HepG2 (cell line): Measurements from ENCODE around the gene PDLIM4. TPM values are rescaled to one million over a fixed set of nuclear protein-coding genes. Genes with fewer than 3 reads are reported as not detected.

Experiments
- CBFB ChIP-seq: sonication (generic); formaldehyde crosslinking; IDR thresholded peaks from 2 replicates; pipeline ENCODE4 v1.4.0; 2020; ENCODE audit warnings: missing genetic modification reagents
- FOXC1 ChIP-seq: sonication (generic); formaldehyde crosslinking; IDR thresholded peaks from 2 replicates; pipeline ENCODE4 v1.8.0; 2022; ENCODE audit warnings: mild to moderate bottlenecking, missing genetic modification reagents, borderline replicate concordance
- GATA4 ChIP-seq: sonication (generic); IDR thresholded peaks from 2 replicates; pipeline ENCODE4 v1.6.1; 2016; ENCODE audit warnings: antibody characterized with exemption, low read depth, borderline replicate concordance
- HDAC2 ChIP-seq: sonication (generic); formaldehyde crosslinking; IDR thresholded peaks from 2 replicates; pipeline ENCODE4 v1.4.0; 2020; ENCODE audit warnings: missing genetic modification reagents
- HNF1B ChIP-seq: sonication (generic); formaldehyde crosslinking; IDR thresholded peaks from 2 replicates; pipeline ENCODE4 v1.5.1; 2020; ENCODE audit warnings: mild to moderate bottlenecking, moderate library complexity, missing genetic modification reagents
- HNF4A ChIP-seq: sonication (generic); formaldehyde crosslinking; IDR thresholded peaks from 2 replicates; pipeline ENCODE4 v1.4.0; 2020; ENCODE audit warnings: missing genetic modification reagents
- ISX ChIP-seq: sonication (generic); formaldehyde crosslinking; conservative IDR thresholded peaks from 2 replicates; pipeline ENCODE4 v1.5.0; 2020; ENCODE audit warnings: missing genetic modification reagents
- LRRFIP1 ChIP-seq: sonication (generic); formaldehyde crosslinking; conservative IDR thresholded peaks from 2 replicates; pipeline ENCODE4 v1.4.0; 2020; ENCODE audit warnings: missing genetic modification reagents
- NCOA5 ChIP-seq: sonication (generic); formaldehyde crosslinking; IDR thresholded peaks from 2 replicates; pipeline ENCODE4 v1.4.0; 2020; ENCODE audit warnings: missing genetic modification reagents
- POLR2AphosphoS5 ChIP-seq: IDR thresholded peaks from 2 replicates; pipeline ENCODE4 v1.6.1; 2012; ENCODE audit warnings: low read depth, low read length
- SP5 ChIP-seq: IDR thresholded peaks from 2 replicates; pipeline ENCODE4 v1.6.1; 2016; ENCODE audit warnings: low read depth, borderline replicate concordance
- TSC22D2 ChIP-seq: sonication (generic); formaldehyde crosslinking; IDR thresholded peaks from 2 replicates; pipeline ENCODE4 v1.5.1; 2020; ENCODE audit warnings: missing genetic modification reagents, mild to moderate bottlenecking, borderline replicate concordance
- UBTF ChIP-seq: sonication (generic); formaldehyde crosslinking; IDR thresholded peaks from 2 replicates; pipeline ENCODE4 v1.4.0; 2020; ENCODE audit warnings: mild to moderate bottlenecking, missing genetic modification reagents
- ZFY ChIP-seq: sonication (generic); formaldehyde crosslinking; IDR thresholded peaks from 2 replicates; pipeline ENCODE4 v1.4.0; 2020; ENCODE audit warnings: missing genetic modification reagents
- ZNF20 ChIP-seq: sonication (generic); formaldehyde crosslinking; IDR thresholded peaks from 2 replicates; pipeline ENCODE4 v1.4.0; 2020; ENCODE audit warnings: mild to moderate bottlenecking, moderate library complexity, missing genetic modification reagents
- ZNF205 ChIP-seq: IDR thresholded peaks from 2 replicates; pipeline ENCODE4 v1.6.1; 2018; ENCODE audit warnings: missing biosample characterization, missing genetic modification reagents
- ZNF224 ChIP-seq: sonication (generic); formaldehyde crosslinking; IDR thresholded peaks from 2 replicates; pipeline ENCODE4 v1.5.0; 2020; ENCODE audit warnings: mild to moderate bottlenecking, missing genetic modification reagents
- ZNF235 ChIP-seq: sonication (generic); formaldehyde crosslinking; IDR thresholded peaks from 2 replicates; pipeline ENCODE4 v1.8.1; 2023; ENCODE audit warnings: mild to moderate bottlenecking, missing genetic modification reagents, borderline replicate concordance
- ZNF547 ChIP-seq: sonication (generic); formaldehyde crosslinking; IDR thresholded peaks from 2 replicates; pipeline ENCODE4 v1.5.1; 2020; ENCODE audit warnings: mild to moderate bottlenecking, missing genetic modification reagents
- ZNF670 ChIP-seq: sonication (generic); formaldehyde crosslinking; IDR thresholded peaks from 2 replicates; pipeline ENCODE4 v1.8.0; 2022; ENCODE audit warnings: mild to moderate bottlenecking, missing genetic modification reagents, borderline replicate concordance
- ZNF768 ChIP-seq: sonication (generic); formaldehyde crosslinking; IDR thresholded peaks from 2 replicates; pipeline ENCODE4 v1.4.0; 2020; ENCODE audit warnings: missing genetic modification reagents
- ZNF782 ChIP-seq: sonication (generic); formaldehyde crosslinking; IDR thresholded peaks from 2 replicates; pipeline ENCODE4 v1.4.0; 2020; ENCODE audit warnings: missing genetic modification reagents, mild to moderate bottlenecking, borderline replicate concordance
- ZNF883 ChIP-seq: sonication (generic); formaldehyde crosslinking; IDR thresholded peaks from 2 replicates; pipeline ENCODE4 v1.5.1; 2020; ENCODE audit warnings: mild to moderate bottlenecking, missing genetic modification reagents; ENCODE audit errors: not compliant biosample characterization
- ZSCAN20 ChIP-seq: sonication (generic); formaldehyde crosslinking; IDR thresholded peaks from 2 replicates; pipeline ENCODE4 v1.4.0; 2020; ENCODE audit warnings: missing genetic modification reagents, mild to moderate bottlenecking, borderline replicate concordance
- ZSCAN22 ChIP-seq: sonication (generic); formaldehyde crosslinking; IDR thresholded peaks from 2 replicates; pipeline ENCODE4 v1.4.0; 2020; ENCODE audit warnings: mild to moderate bottlenecking, missing genetic modification reagents
- polyA plus RNA-seq, 8 experiments: library from polyadenylated mRNA; depleted of rRNA in 3 of 8; stranded (reverse) in 7 of 8; unstranded in 1 of 8; fragments of >200 nt; fragmentation: Illumina TruSeq in 4 of 8; extraction: Trizol in 4 of 8; gene quantifications; 2 replicates each; pipeline versions ENCODE4 v1.2.1 to v1.2.3, GENCODE V29; 2011 to 2016; ENCODE audit warnings: low read depth in 4 of 8, missing spikeins in 1 of 8, mixed read lengths in 1 of 8; ENCODE audit not compliant: insufficient read depth in 1 of 8
- total RNA-seq, 5 experiments: library from RNA; depleted of rRNA; stranded (reverse); fragments of >200 nt; fragmentation: Illumina TruSeq; extraction: Trizol; gene quantifications; 2 replicates each; pipeline ENCODE4 v1.2.3, GENCODE V29; 2016; ENCODE audit warnings: low read depth in 1 of 5

The PDLIM4 gene
- total and polyA plus RNA-seq, 2 of the 13 experiments (the other 11 are each of a cell fraction or from before 2014, with no cell fraction given): 1.1 to 2.3 TPM

GRCh38 chr5:132227485-132228240 is 29.8 kb upstream of the PDLIM4 start, which contains the start of gene P4HA2 (continued):
- TF ChIP-seq ZNF883 (peak; percentile 88), TSC22D2 (CRISPR knock-in tag) (no peak), HNF1B (CRISPR knock-in tag) (peak; percentile 4; the same call in 1 of the 2 replicates), SP5 (CRISPR knock-in tag) (peak; percentile 60), ZNF224 (no peak), FOXC1 (peak; percentile 38; the same call in 1 of the 2 replicates), ZNF20 (CRISPR knock-in tag) (no peak), ZNF547 (CRISPR knock-in tag) (peak; percentile 93), HNF4A (CRISPR knock-in tag) (no peak), ZNF235 (CRISPR knock-in tag) (no peak), ZFY (CRISPR knock-in tag) (peak; percentile 83), ZNF205 (CRISPR knock-in tag) (peak; percentile 46; the same call in 1 of the 2 replicates), POLR2AphosphoS5 (peak; percentile 78), CBFB (CRISPR knock-in tag) (peak; percentile 36; the same call in 1 of the 2 replicates), ZSCAN20 (CRISPR knock-in tag) (peak; percentile 29; the same call in 1 of the 2 replicates), NCOA5 (no peak), GATA4 (no peak; the same call in 1 of the 2 replicates), LRRFIP1 (no peak), ZNF670 (CRISPR knock-in tag) (no peak; the same call in 1 of the 2 replicates), ZNF782 (CRISPR knock-in tag) (0 out of 2 replicates have a peak, but pooled peaks have one; percentile 22), ZSCAN22 (CRISPR knock-in tag) (0 out of 2 replicates have a peak, but pooled peaks have one; percentile 8), ZNF768 (CRISPR knock-in tag) (no peak), ISX (CRISPR knock-in tag) (0 out of 2 replicates have a peak, but pooled peaks have one; percentile 60), UBTF (CRISPR knock-in tag) (peak; percentile 78), HDAC2 (0 out of 2 replicates have a peak, but pooled peaks have one; percentile 26)
